Muscle of leg (tissue), 11 donors: ENCODE data around the gene TSPOAP1. TPM values are rescaled to one million over a fixed set of nuclear protein-coding genes. Genes with fewer than 3 reads are reported as not detected.

ENCODE experiments used
- DNase-seq: peaks from one replicate; pipeline ENCODE4 v3.0.0; 2013
- H3K27ac ChIP-seq: one replicate; pipeline ENCODE4 v1.5.1; 2013; ENCODE audit warnings: mild to moderate bottlenecking, low read length, control low read depth
- H3K27me3 ChIP-seq: one replicate; pipeline ENCODE4 v1.6.1; 2013; ENCODE audit warnings: low read length; ENCODE audit not compliant: control insufficient read depth, insufficient read depth
- H3K36me3 ChIP-seq: one replicate; pipeline ENCODE4 v1.6.1; 2013; ENCODE audit warnings: low read length; ENCODE audit not compliant: control insufficient read depth, insufficient read depth
- H3K4me1 ChIP-seq: one replicate; pipeline ENCODE4 v1.6.1; 2013; ENCODE audit warnings: low read length; ENCODE audit not compliant: control insufficient read depth, insufficient read depth
- H3K4me3 ChIP-seq: one replicate; pipeline ENCODE4 v1.5.1; 2013; ENCODE audit warnings: low read length, control low read depth
- H3K9me3 ChIP-seq: replicated peaks from 2 replicates; pipeline ENCODE4 v1.6.1; 2013; ENCODE audit warnings: low read depth, low read length; ENCODE audit not compliant: control insufficient read depth
- WGBS: methylation state at CpG from one replicate; pipeline ENCODE4 v1.1.5; 2013; ENCODE audit warnings: missing lambda C conversion rate; ENCODE audit not compliant: insufficient coverage; 5-methylcytosine and 5-hydroxymethylcytosine counted together
- polyA plus RNA-seq, 8 donors: library from polyadenylated mRNA; unstranded; fragments of 120-200 nt; gene quantifications; one replicate each; pipeline versions ENCODE4 v1.2.1 to v1.2.3, GENCODE V29; 2013; ENCODE audit warnings: inconsistent platforms in 1 of 8, low replicate concordance in 1 of 8; ENCODE audit not compliant: insufficient read length in 8 of 8, insufficient read depth in 1 of 8
- total RNA-seq: library from RNA; stranded (reverse); fragments of 120-200 nt; gene quantifications from one replicate; pipeline ENCODE4 v1.2.4, GENCODE V29; 2013

The TSPOAP1 gene
- total and polyA plus RNA-seq, 9 donors: 3.6 to 7.4 (median 4.8) TPM

GRCh38 chr17:58303971-58304749 is 24.4 kb downstream of the TSPOAP1 start:
- H3K9me3 ChIP-seq: no peaks in the 10 kb centered on the region
- no peak overlapping the region for H3K4me3 ChIP-seq
- no peaks in the 10 kb centered on the region for H3K36me3 ChIP-seq
- H3K27me3 ChIP-seq: no peaks in the 10 kb centered on the region
- peak; percentile 33 for DNase-seq
- 83% methylated on average over 1 of the region's 10 CpGs for WGBS
- peaks cover 7% of the 10 kb centered on the region for H3K4me1 ChIP-seq
- H3K27ac ChIP-seq: no peak overlapping the region

- H3K4me3 ChIP-seq: no peak overlapping the region
- H3K9me3 ChIP-seq: no peaks in the 10 kb centered on the region
- 80% methylated on average over 5 of the region's 9 CpGs for WGBS
- no peaks in the 10 kb centered on the region for H3K36me3 ChIP-seq
- no peak for DNase-seq
- no peaks in the 10 kb centered on the region for H3K27me3 ChIP-seq
- H3K27ac ChIP-seq: no peak overlapping the region
- H3K4me1 ChIP-seq: peaks cover 7% of the 10 kb centered on the region
Measured at GRCh38 chr17:58302919-58303585, 25.5 kb downstream of the TSPOAP1 start.

GRCh38 chr17:58302171-58302918 is 26.2 kb downstream of the TSPOAP1 start:
- Histone ChIP-seq H3K36me3 (no peaks in the 10 kb centered on the region), H3K4me1 (peaks cover 7% of the 10 kb centered on the region), H3K27me3 (no peaks in the 10 kb centered on the region), H3K27ac (no peak overlapping the region), H3K9me3 (no peaks in the 10 kb centered on the region), H3K4me3 (no peak overlapping the region)
- WGBS: 76% methylated on average over 3 of the region's 9 CpGs
- DNase-seq: no peak

GRCh38 chr17:58301504-58302150 is 27.0 kb downstream of the TSPOAP1 start:
- DNase-seq: no peak
- no peak overlapping the region for H3K27ac ChIP-seq
- H3K27me3 ChIP-seq: no peaks in the 10 kb centered on the region
- 88% methylated on average over 9 of the region's 16 CpGs for WGBS
- H3K4me1 ChIP-seq: peaks cover 7% of the 10 kb centered on the region
- no peaks in the 10 kb centered on the region for H3K9me3 ChIP-seq
- no peak overlapping the region for H3K4me3 ChIP-seq
- no peaks in the 10 kb centered on the region for H3K36me3 ChIP-seq

- H3K27ac ChIP-seq: no peak overlapping the region
- no peaks in the 10 kb centered on the region for H3K27me3 ChIP-seq
- H3K4me3 ChIP-seq: no peak overlapping the region
- peaks cover 7% of the 10 kb centered on the region for H3K4me1 ChIP-seq
- H3K9me3 ChIP-seq: no peaks in the 10 kb centered on the region
- H3K36me3 ChIP-seq: no peaks in the 10 kb centered on the region
- no peak for DNase-seq
- WGBS: 80% methylated on average over 4 of the region's 6 CpGs
Measured at GRCh38 chr17:58300336-58300735, 28.3 kb downstream of the TSPOAP1 start.

- WGBS: no CpG with 5 or more reads among the region's 1 CpG
- Histone ChIP-seq H3K27me3 (peaks cover 6% of the 10 kb centered on the region), H3K4me3 (no peak overlapping the region), H3K9me3 (no peaks in the 10 kb centered on the region), H3K27ac (no peak overlapping the region), H3K4me1 (no peaks in the 10 kb centered on the region), H3K36me3 (no peaks in the 10 kb centered on the region)
- DNase-seq: no peak
Measured at GRCh38 chr17:58294034-58294433, 34.6 kb downstream of the TSPOAP1 start.

- no peaks in the 10 kb centered on the region for H3K36me3 ChIP-seq
- peaks cover 8% of the 10 kb centered on the region for H3K27me3 ChIP-seq
- no peak overlapping the region for H3K4me3 ChIP-seq
- no peaks in the 10 kb centered on the region for H3K4me1 ChIP-seq
- H3K9me3 ChIP-seq: no peaks in the 10 kb centered on the region
- no CpG with 5 or more reads among the region's 5 CpGs for WGBS
- H3K27ac ChIP-seq: no peak overlapping the region
- DNase-seq: no peak
Measured at GRCh38 chr17:58291246-58291645, 37.3 kb downstream of the TSPOAP1 start.

GRCh38 chr17:58289869-58290268 is 38.7 kb downstream of the TSPOAP1 start:
- Histone ChIP-seq H3K4me1 (no peaks in the 10 kb centered on the region), H3K27ac (no peak overlapping the region), H3K27me3 (peaks cover 8% of the 10 kb centered on the region), H3K9me3 (no peaks in the 10 kb centered on the region), H3K4me3 (no peak overlapping the region), H3K36me3 (no peaks in the 10 kb centered on the region)
- DNase-seq: no peak
- 67% methylated on average over 1 of the region's 2 CpGs for WGBS

GRCh38 chr17:58285422-58285810 is 43.2 kb downstream of the TSPOAP1 start:
- Histone ChIP-seq H3K9me3 (no peaks in the 10 kb centered on the region), H3K36me3 (no peaks in the 10 kb centered on the region), H3K27me3 (peaks cover 9% of the 10 kb centered on the region), H3K4me3 (no peak overlapping the region), H3K27ac (no peak overlapping the region), H3K4me1 (peaks cover 6% of the 10 kb centered on the region)
- DNase-seq: no peak
- WGBS: no CpG with 5 or more reads among the region's 3 CpGs
